Erythroblast (primary cell): ENCODE measurements around the gene MYBPC3.
"Not testable (repeated sequence)": the region's sequence is repeated elsewhere in the genome, so short reads cannot be mapped to it uniquely, and the experiment has no call there.

ENCODE experiments used
- DNase-seq, 2 experiments: peaks; one replicate each; lab custom pipeline; 2025; lab: John Stamatoyannopoulos, UW
- GATA1 ChIP-seq: IDR thresholded peaks from 2 replicates; pipeline ENCODE4 v1.6.1; 2011; ENCODE audit warnings: low read depth, mild to moderate bottlenecking, control low read depth, low read length, moderate library complexity
- POLR2A ChIP-seq: IDR thresholded peaks from 2 replicates; pipeline ENCODE4 v1.6.1; 2011; ENCODE audit warnings: mild to moderate bottlenecking, low read length

The MYBPC3 gene

GRCh38 chr11:47317064-47317828 lies 35.3 kb downstream of the MYBPC3 start:
- TF ChIP-seq POLR2A (no peak), GATA1 (no peak)
- no peak for DNase-seq

GRCh38 chr11:47316501-47316900 lies 36.0 kb downstream of the MYBPC3 start:
- not testable (repeated sequence) for DNase-seq

- DNase-seq = no peak
- TF ChIP-seq GATA1 = no peak
- no peak for TF ChIP-seq POLR2A
Measured at GRCh38 chr11:47314992-47315391, 37.5 kb downstream of the MYBPC3 start.

- no peak for DNase-seq
- TF ChIP-seq GATA1 (no peak), POLR2A (no peak)
Measured at GRCh38 chr11:47308050-47308823, 44.3 kb downstream of the MYBPC3 start.

- TF ChIP-seq POLR2A (no peak), GATA1 (no peak)
- DNase-seq = no peak
Measured at GRCh38 chr11:47306484-47306844, 46.0 kb downstream of the MYBPC3 start.

- DNase-seq = no peak
- no peak for TF ChIP-seq GATA1
- TF ChIP-seq POLR2A = no peak
Measured at GRCh38 chr11:47305734-47306483, 46.6 kb downstream of the MYBPC3 start.

- no peak for DNase-seq
Measured at GRCh38 chr11:47302853-47303252, 49.6 kb downstream of the MYBPC3 start.

GRCh38 chr11:47299078-47299477 lies 53.4 kb downstream of the MYBPC3 start:
- no peak for TF ChIP-seq GATA1
- TF ChIP-seq POLR2A = no peak
- no peak for DNase-seq

More at GRCh38 chr11:47302853-47303252, 49.6 kb downstream of the MYBPC3 start:
- TF ChIP-seq POLR2A (no peak), GATA1 (no peak)

- DNase-seq = no peak
- no peak for TF ChIP-seq POLR2A
- TF ChIP-seq GATA1 = no peak
Measured at GRCh38 chr11:47296045-47296444, 56.5 kb downstream of the MYBPC3 start.

- TF ChIP-seq GATA1 (no peak), POLR2A (no peak)
- no peak for DNase-seq
Measured at GRCh38 chr11:47295385-47295784, 57.1 kb downstream of the MYBPC3 start.

GRCh38 chr11:47289856-47290255 lies 62.6 kb downstream of the MYBPC3 start:
- DNase-seq = no peak
- TF ChIP-seq GATA1 (no peak), POLR2A (no peak)

- no peak for DNase-seq
- TF ChIP-seq POLR2A = no peak
- no peak for TF ChIP-seq GATA1
Measured at GRCh38 chr11:47288066-47288465, 64.4 kb downstream of the MYBPC3 start.

GRCh38 chr11:47285969-47286770 lies 66.3 kb downstream of the MYBPC3 start:
- DNase-seq = no peak
- no peak for TF ChIP-seq POLR2A
- no peak for TF ChIP-seq GATA1

- TF ChIP-seq GATA1 (no peak), POLR2A (no peak)
- DNase-seq = no peak
Measured at GRCh38 chr11:47284151-47284550, 68.4 kb downstream of the MYBPC3 start.
